ENCODE results near the gene CLASRP.
A peak's percentile ranks its signal among the peaks of the same experiment; 100 is the strongest.

CLASRP gene

GRCh38 chr19:45086480-45086879 lies 47.6 kb downstream of the CLASRP start:
- no peak for DNase-seq (ENCODE audit: low read depth)

- peak; percentile 21 for DNase-seq (ENCODE audit: low read depth)
Observed at GRCh38 chr19:45087531-45087930, 48.7 kb downstream of the CLASRP start.

GRCh38 chr19:45090034-45090433 lies 51.2 kb downstream of the CLASRP start:
- DNase-seq (ENCODE audit: low read depth), result no peak

GRCh38 chr19:45090606-45091005 lies 51.8 kb downstream of the CLASRP start:
- DNase-seq (ENCODE audit: low read depth), result no peak

- DNase-seq (ENCODE audit: low read depth), result peak; percentile 96
Observed at GRCh38 chr19:45091031-45091923, 52.4 kb downstream of the CLASRP start.

GRCh38 chr19:45092747-45093678 lies 54.2 kb downstream of the CLASRP start, which contains the start of gene PPP1R37:
TSS of gene PPP1R37 (plus strand) at chr19:45093179. CDS start at chr19:45093326, 147 bp downstream.
- DNase-seq (ENCODE audit: low read depth), result peak; percentile 89

GRCh38 chr19:45094137-45094536 lies 55.3 kb downstream of the CLASRP start:
- no peak for DNase-seq (ENCODE audit: low read depth)

GRCh38 chr19:45094707-45095106 lies 55.9 kb downstream of the CLASRP start:
- no peak for DNase-seq (ENCODE audit: low read depth)

- DNase-seq (ENCODE audit: low read depth), result no peak
Observed at GRCh38 chr19:45095496-45096413, 56.9 kb downstream of the CLASRP start.

GRCh38 chr19:45096700-45097099 lies 57.9 kb downstream of the CLASRP start:
- DNase-seq (ENCODE audit: low read depth), result no peak

- DNase-seq (ENCODE audit: low read depth), result no peak
Observed at GRCh38 chr19:45097450-45097775, 58.6 kb downstream of the CLASRP start.

- no peak for DNase-seq (ENCODE audit: low read depth)
Observed at GRCh38 chr19:45097776-45098520, 59.1 kb downstream of the CLASRP start.

GRCh38 chr19:45098521-45099466 lies 59.9 kb downstream of the CLASRP start:
- no peak for DNase-seq (ENCODE audit: low read depth)

GRCh38 chr19:45099467-45100191 lies 60.8 kb downstream of the CLASRP start:
- DNase-seq (ENCODE audit: low read depth), result no peak

GRCh38 chr19:45100201-45100600 lies 61.4 kb downstream of the CLASRP start:
- DNase-seq (ENCODE audit: low read depth), result no peak

- DNase-seq (ENCODE audit: low read depth), result no peak
Observed at GRCh38 chr19:45100846-45101252, 62.0 kb downstream of the CLASRP start.

GRCh38 chr19:45101806-45102205 lies 63.0 kb downstream of the CLASRP start:
- no peak for DNase-seq (ENCODE audit: low read depth)

- no peak for DNase-seq (ENCODE audit: low read depth)
Observed at GRCh38 chr19:45102481-45102880, 63.6 kb downstream of the CLASRP start.

GRCh38 chr19:45103156-45103507 lies 64.3 kb downstream of the CLASRP start:
- no peak for DNase-seq (ENCODE audit: low read depth)
